Fibroblast of pulmonary artery (primary cell): Measurements from ENCODE around the gene NUPR1.
"Not testable (repeated sequence)": the region's sequence is repeated elsewhere in the genome, so short reads cannot be mapped to it uniquely, and the experiment has no call there.

Experiments used
- DNase-seq: peaks from one replicate; pipeline ENCODE4 v3.0.0-alpha.2; 2010; ENCODE audit warnings: low read depth
- H3K4me3 ChIP-seq: replicated peaks from 2 replicates; pipeline ENCODE4 v1.5.1; 2011; ENCODE audit warnings: low read depth, mild to moderate bottlenecking, control low read depth, low read length, moderate library complexity
- TF ChIP-seq, protein P1 (sequence below): IDR thresholded peaks from 2 replicates; pipeline ENCODE4 v1.5.1; 2011; ENCODE audit warnings: mild to moderate bottlenecking, control low read depth, low read length, inconsistent platforms; ENCODE audit errors: missing control alignments

The NUPR1 gene

DNA sequence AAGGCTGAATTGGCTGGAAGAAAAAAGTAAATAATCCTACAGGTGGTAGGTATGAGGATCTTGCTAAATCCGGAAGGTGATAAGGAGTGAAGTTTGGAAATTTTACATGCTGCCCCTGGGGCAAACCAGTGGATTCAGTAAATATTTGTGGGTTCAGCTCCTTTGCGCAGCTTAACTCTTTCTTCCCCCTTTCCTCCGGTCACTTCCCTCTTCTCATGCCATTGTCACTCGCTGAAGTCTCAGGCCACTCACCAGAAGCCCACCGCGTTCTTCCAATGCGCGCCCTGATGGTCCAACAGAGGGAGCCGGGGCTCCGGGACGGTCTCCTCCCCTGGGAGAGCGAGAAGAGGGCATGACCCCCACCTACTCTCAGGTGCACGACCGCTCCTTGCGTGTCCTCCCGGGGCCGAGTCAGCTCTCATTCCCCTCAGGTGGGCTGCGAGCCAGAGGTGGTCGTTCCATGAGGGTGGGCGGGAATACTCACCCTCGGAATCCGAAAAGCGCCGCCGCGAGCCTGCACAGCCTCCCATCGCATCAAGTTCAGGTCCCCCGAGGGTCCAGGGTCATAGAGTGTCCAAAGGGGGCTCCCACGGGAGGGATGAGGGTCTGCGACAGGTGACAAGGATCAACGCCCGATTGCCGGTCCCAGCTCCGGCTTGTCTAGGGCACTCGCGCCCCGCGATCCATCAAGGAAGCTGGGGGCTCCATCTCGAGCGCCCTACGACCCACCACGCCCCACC is 47.4 kb downstream of the NUPR1 start:
- H3K4me3 ChIP-seq: peak overlapping the region; percentile 100
- DNase-seq: peak; percentile 5
- TF ChIP-seq, protein P1, sequence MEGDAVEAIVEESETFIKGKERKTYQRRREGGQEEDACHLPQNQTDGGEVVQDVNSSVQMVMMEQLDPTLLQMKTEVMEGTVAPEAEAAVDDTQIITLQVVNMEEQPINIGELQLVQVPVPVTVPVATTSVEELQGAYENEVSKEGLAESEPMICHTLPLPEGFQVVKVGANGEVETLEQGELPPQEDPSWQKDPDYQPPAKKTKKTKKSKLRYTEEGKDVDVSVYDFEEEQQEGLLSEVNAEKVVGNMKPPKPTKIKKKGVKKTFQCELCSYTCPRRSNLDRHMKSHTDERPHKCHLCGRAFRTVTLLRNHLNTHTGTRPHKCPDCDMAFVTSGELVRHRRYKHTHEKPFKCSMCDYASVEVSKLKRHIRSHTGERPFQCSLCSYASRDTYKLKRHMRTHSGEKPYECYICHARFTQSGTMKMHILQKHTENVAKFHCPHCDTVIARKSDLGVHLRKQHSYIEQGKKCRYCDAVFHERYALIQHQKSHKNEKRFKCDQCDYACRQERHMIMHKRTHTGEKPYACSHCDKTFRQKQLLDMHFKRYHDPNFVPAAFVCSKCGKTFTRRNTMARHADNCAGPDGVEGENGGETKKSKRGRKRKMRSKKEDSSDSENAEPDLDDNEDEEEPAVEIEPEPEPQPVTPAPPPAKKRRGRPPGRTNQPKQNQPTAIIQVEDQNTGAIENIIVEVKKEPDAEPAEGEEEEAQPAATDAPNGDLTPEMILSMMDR: peak; percentile 34

GRCh38 chr16:28486266-28486665 is 52.5 kb downstream of the NUPR1 start:
- H3K4me3 ChIP-seq: no peak overlapping the region
- TF ChIP-seq, protein P1: no peak

GRCh38 chr16:28483361-28483760 is 55.4 kb downstream of the NUPR1 start:
- DNase-seq, H3K4me3 ChIP-seq: not testable (repeated sequence)

More at GRCh38 chr16:28486266-28486665, 52.5 kb downstream of the NUPR1 start:
- no peak for DNase-seq
